Kidney epithelial cell (primary cell): Measurements from ENCODE around the gene BCAS3. TPM values are rescaled to one million over a fixed set of nuclear protein-coding genes. Genes with fewer than 3 reads are reported as not detected.

Experiments
- DNase-seq: peaks from one replicate; pipeline ENCODE4 v3.0.0-alpha.2; 2010; ENCODE audit warnings: low read depth
- H3K27me3 ChIP-seq: 2 replicates; pipeline ENCODE4 v1.6.0; 2011; ENCODE audit warnings: low read length; ENCODE audit not compliant: control insufficient read depth, insufficient read depth
- H3K36me3 ChIP-seq: 2 replicates; pipeline ENCODE4 v1.5.1; 2011; ENCODE audit warnings: low read length; ENCODE audit not compliant: control insufficient read depth, insufficient read depth
- H3K4me3 ChIP-seq: 2 replicates; pipeline ENCODE4 v1.5.1; 2011; ENCODE audit warnings: low read depth, mild to moderate bottlenecking, control low read depth, low read length
- total RNA-seq: library from RNA; depleted of rRNA; stranded (reverse); fragments of >200 nt; gene quantifications from 2 replicates; pipeline ENCODE4 v1.2.3, GENCODE V29; 2015
- TF ChIP-seq, protein P1 (sequence below): IDR thresholded peaks from 2 replicates; pipeline ENCODE4 v1.5.1; 2011; ENCODE audit warnings: mild to moderate bottlenecking, moderate library complexity, low read length, control low read depth, inconsistent platforms; ENCODE audit not compliant: insufficient read depth, poor library complexity, severe bottlenecking

BCAS3 gene
- total RNA-seq, 1 donor from 2014 or later, result 26.7 TPM

DNA sequence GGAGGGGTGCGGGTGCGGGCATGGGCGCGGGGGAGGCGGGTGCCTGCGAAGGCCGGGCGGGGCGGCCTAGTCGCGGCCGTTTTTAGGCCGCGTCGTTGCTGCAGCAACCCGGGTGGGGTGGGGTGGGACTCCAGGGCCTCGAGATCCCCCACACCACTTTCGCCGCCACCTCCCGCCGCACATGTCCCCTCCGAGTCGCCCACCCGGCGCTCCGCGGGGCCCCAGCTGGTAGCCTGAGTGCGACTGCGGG, 733.3 kb downstream of the BCAS3 start:
- no peak for DNase-seq
- TF ChIP-seq, protein P1, sequence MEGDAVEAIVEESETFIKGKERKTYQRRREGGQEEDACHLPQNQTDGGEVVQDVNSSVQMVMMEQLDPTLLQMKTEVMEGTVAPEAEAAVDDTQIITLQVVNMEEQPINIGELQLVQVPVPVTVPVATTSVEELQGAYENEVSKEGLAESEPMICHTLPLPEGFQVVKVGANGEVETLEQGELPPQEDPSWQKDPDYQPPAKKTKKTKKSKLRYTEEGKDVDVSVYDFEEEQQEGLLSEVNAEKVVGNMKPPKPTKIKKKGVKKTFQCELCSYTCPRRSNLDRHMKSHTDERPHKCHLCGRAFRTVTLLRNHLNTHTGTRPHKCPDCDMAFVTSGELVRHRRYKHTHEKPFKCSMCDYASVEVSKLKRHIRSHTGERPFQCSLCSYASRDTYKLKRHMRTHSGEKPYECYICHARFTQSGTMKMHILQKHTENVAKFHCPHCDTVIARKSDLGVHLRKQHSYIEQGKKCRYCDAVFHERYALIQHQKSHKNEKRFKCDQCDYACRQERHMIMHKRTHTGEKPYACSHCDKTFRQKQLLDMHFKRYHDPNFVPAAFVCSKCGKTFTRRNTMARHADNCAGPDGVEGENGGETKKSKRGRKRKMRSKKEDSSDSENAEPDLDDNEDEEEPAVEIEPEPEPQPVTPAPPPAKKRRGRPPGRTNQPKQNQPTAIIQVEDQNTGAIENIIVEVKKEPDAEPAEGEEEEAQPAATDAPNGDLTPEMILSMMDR, result no peak
- H3K4me3 ChIP-seq, result peak overlapping the region; percentile 49
- H3K36me3 ChIP-seq, result no peaks in the 10 kb centered on the region
- H3K27me3 ChIP-seq, result peaks cover 59% of the 10 kb centered on the region

- Histone ChIP-seq H3K4me3 (peak overlapping the region; percentile 49), H3K36me3 (no peaks in the 10 kb centered on the region), H3K27me3 (peaks cover 54% of the 10 kb centered on the region)
- TF ChIP-seq, protein P1, result peak; percentile 28
- DNase-seq, result no peak
Observed at GRCh38 chr17:61411261-61412142, 733.9 kb downstream of the BCAS3 start.

DNA sequence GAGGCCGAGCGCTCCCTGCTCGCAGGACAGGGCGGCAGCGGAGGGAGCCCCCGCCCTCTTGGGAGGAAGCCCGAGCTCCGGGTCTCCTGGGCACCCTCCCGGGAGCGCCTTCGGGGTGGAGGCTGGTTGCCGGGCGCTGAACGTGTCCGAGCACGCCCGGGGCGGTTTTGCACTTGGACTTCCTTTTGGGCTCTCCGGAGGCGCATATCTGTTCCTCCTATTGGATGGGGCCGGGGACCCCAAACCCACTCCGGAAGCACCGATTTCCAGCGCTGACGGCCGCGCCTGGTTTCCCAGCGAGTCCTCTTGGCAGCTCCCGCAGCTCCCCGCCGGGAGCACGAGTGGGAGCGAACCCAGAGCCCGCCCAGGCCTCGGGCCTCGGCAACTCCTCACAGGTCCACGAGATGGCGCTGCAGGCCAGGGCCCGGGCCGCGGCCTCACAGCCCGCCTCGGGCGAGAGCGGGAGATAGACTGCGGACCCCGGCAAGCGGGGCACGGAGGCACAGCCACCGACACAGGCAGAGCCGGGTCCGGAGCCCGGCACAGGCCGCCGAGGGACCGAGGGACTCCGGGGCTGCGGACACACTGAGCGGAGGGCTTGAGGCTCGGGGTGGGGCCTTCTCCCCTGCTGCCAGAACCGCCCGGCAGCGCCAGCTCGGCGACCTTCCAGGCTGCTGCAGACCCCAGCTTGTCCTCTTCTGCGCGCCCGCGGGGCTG, 734.6 kb downstream of the BCAS3 start:
- H3K4me3 ChIP-seq, result peak overlapping the region; percentile 49
- H3K36me3 ChIP-seq, result no peaks in the 10 kb centered on the region
- peaks cover 50% of the 10 kb centered on the region for H3K27me3 ChIP-seq
- TF ChIP-seq, protein P1, result peak; percentile 78
- no peak for DNase-seq

- no peaks in the 10 kb centered on the region for H3K36me3 ChIP-seq
- DNase-seq, result no peak
- peaks cover 43% of the 10 kb centered on the region for H3K27me3 ChIP-seq
- H3K4me3 ChIP-seq, result peak overlapping the region; percentile 49
- TF ChIP-seq, protein P1, result no peak
Observed at GRCh38 chr17:61412860-61413660, 735.4 kb downstream of the BCAS3 start.

DNA sequence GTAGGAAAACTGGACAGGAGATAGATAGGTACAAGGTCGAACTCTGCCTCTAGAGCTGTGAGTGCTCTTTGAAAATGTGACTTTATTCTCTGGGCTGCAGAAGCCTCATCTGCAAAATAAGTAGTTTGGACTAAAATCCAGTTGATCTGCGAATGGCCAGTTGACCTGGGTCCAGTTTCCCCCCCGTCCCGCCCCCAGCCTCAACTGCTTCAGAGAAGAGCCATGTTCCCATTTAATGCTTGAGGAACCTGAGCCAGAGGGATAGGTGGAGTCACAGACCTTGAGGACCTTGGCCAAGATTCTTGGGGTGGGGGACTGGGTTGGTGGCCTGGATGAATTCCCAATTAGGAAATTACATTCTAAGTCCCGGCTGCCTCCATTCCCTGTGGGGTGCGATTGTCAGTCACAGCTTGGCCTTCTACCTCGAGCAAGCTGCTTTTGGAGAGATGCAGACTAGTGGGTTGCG, 736.0 kb downstream of the BCAS3 start:
- H3K36me3 ChIP-seq, result no peaks in the 10 kb centered on the region
- no peak for DNase-seq
- TF ChIP-seq, protein P1, result no peak
- peaks cover 36% of the 10 kb centered on the region for H3K27me3 ChIP-seq
- no peak overlapping the region for H3K4me3 ChIP-seq
